Stimulated activated naive CD8-positive, alpha-beta T cell treated with anti-CD3 and anti-CD28 coated beads, Interleukin-15, Interleukin-2, amounts not matched to agents 100 U/mL and 50 U/mL, for 24 hours (primary cell): ENCODE results near the gene CLN3.
A peak's percentile ranks its signal among the peaks of the same experiment; 100 is the strongest.
"Not testable (repeated sequence)": the region's sequence is repeated elsewhere in the genome, so short reads cannot be mapped to it uniquely, and the experiment has no call there.

ENCODE experiments used
- ATAC-seq: fragments of 150-1000 bp; cut with Tn5 transposase; one replicate; pipeline ENCODE4 v1.10.0; 2021
- DNase-seq: peaks from one replicate; pipeline ENCODE4 v3.0.0; 2021

The CLN3 gene

GRCh38 chr16:28494121-28494851 lies 2.4 kb upstream of the CLN3 start, which contains the start of gene APOBR:
TSS of gene APOBR (plus strand) at chr16:28494643. CDS start at chr16:28494682, 39 bp downstream.
- ATAC-seq (peak; percentile 84), DNase-seq (peak; percentile 88)

GRCh38 chr16:28492511-28492910 lies 637 bp upstream of the CLN3 start:
- DNase-seq (no peak), ATAC-seq (no peak)

GRCh38 chr16:28491230-28491969 lies 474 bp downstream of the CLN3 start:
- peak; percentile 38 for DNase-seq

GRCh38 chr16:28486266-28486665 lies 5.6 kb downstream of the CLN3 start:
- DNase-seq, result no peak
- ATAC-seq, result no peak

More at GRCh38 chr16:28491230-28491969, 474 bp downstream of the CLN3 start:
- no peak for ATAC-seq

GRCh38 chr16:28483361-28483760 lies 8.5 kb downstream of the CLN3 start:
- not testable (repeated sequence) for DNase-seq, ATAC-seq

GRCh38 chr16:28482026-28482425 lies 9.8 kb downstream of the CLN3 start:
- no peak for DNase-seq
- ATAC-seq, result no peak

- ATAC-seq, result no peak
- no peak for DNase-seq
Measured at GRCh38 chr16:28478506-28479180, 13.2 kb downstream of the CLN3 start.

GRCh38 chr16:28477311-28477920 lies 14.5 kb downstream of the CLN3 start:
- ATAC-seq (no peak), DNase-seq (no peak)

GRCh38 chr16:28475221-28475620 lies 16.7 kb downstream of the CLN3 start:
- no peak for DNase-seq
- ATAC-seq, result no peak

GRCh38 chr16:28473714-28474265 lies 18.1 kb downstream of the CLN3 start:
- peak; percentile 71 for ATAC-seq
- DNase-seq, result no peak

- not testable (repeated sequence) for DNase-seq, ATAC-seq
Measured at GRCh38 chr16:28447081-28447480, 44.8 kb downstream of the CLN3 start.

- ATAC-seq, DNase-seq: not testable (repeated sequence)
Measured at GRCh38 chr16:28446388-28446787, 45.5 kb downstream of the CLN3 start.

- not testable (repeated sequence) for DNase-seq, ATAC-seq
Measured at GRCh38 chr16:28443943-28444342, 47.9 kb downstream of the CLN3 start.

- not testable (repeated sequence) for ATAC-seq, DNase-seq
Measured at GRCh38 chr16:28438899-28439298, 53.0 kb downstream of the CLN3 start.

- DNase-seq, ATAC-seq: not testable (repeated sequence)
Measured at GRCh38 chr16:28435340-28435739, 56.5 kb downstream of the CLN3 start.
